Upper lobe of right lung (tissue), 1 donor: ENCODE measurements around the gene ESM1. TPM values are rescaled to one million over a fixed set of nuclear protein-coding genes. Genes with fewer than 3 reads are reported as not detected.
A peak's percentile ranks its signal among the peaks of the same experiment; 100 is the strongest.

ENCODE experiments used
- ATAC-seq: fragments of 200-7000 bp; cut with Tn5 transposase; one replicate; pipeline ENCODE4 v1.9.1; 2020; ENCODE audit warnings: mild to moderate bottlenecking, moderate library complexity
- DNase-seq: peaks from one replicate; pipeline ENCODE4 v3.0.0-alpha.2; 2020
- H3K27ac ChIP-seq: fragments of 200-600 bp; one replicate; pipeline ENCODE4 v1.8.0; 2022
- H3K27me3 ChIP-seq: fragments of 200-600 bp; one replicate; pipeline ENCODE4 v1.8.0; 2022; ENCODE audit warnings: mild to moderate bottlenecking
- H3K36me3 ChIP-seq: fragments of 200-600 bp; one replicate; pipeline ENCODE4 v1.8.0; 2022
- H3K4me1 ChIP-seq: fragments of 200-600 bp; one replicate; pipeline ENCODE4 v1.8.0; 2022
- H3K4me3 ChIP-seq: fragments of 200-600 bp; one replicate; pipeline ENCODE4 v1.8.0; 2022; ENCODE audit warnings: mild to moderate bottlenecking
- H3K9me3 ChIP-seq: fragments of 200-600 bp; one replicate; pipeline ENCODE4 v1.8.0; 2022
- intact Hi-C: fragments of 100-400 bp; cut with DNase I; formaldehyde crosslinking; loops from one replicate; pipeline ENCODE4 v1.11.0; 2022
- total RNA-seq: library from RNA; stranded (reverse); fragmentation: NEBNext Ultra II Directional; extraction: Animal tissue kit (Norgen Biotek cat#: 25700); gene quantifications from one replicate; pipeline ENCODE4 v1.2.1, GENCODE V29; 2021
- TF ChIP-seq, protein P1 (sequence below): fragments of 200-600 bp; IDR thresholded peaks from one replicate; pipeline ENCODE4 v1.8.0; 2022; ENCODE audit warnings: antibody characterized with exemption
- donor health status: DM: no; HTN: yes; CAD: no; lungs with severe emphysema.

ESM1 gene
- total RNA-seq, 1 donor from 2014 or later, result 2.7 TPM

DNA sequence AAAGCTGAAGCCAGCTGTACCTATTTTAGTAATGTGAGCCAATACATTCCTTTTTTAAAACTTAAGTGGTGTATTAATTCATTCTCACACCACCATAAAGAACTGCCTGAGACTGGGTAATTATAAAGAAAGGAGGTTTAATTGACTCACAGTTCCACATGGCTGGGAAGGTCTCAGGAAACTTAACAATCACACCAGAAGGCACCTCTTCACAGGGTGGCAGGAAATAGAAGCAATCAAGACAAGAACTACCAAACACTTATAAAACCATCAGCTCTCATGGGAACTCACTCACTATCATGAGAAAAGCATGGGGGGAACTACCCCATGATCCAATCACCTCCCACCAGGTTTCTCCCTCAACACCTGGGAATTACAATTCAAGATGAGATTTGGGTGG, 21.0 kb downstream of the ESM1 start:
- H3K4me1 ChIP-seq, result no peaks in the 10 kb centered on the region
- TF ChIP-seq, protein P1, sequence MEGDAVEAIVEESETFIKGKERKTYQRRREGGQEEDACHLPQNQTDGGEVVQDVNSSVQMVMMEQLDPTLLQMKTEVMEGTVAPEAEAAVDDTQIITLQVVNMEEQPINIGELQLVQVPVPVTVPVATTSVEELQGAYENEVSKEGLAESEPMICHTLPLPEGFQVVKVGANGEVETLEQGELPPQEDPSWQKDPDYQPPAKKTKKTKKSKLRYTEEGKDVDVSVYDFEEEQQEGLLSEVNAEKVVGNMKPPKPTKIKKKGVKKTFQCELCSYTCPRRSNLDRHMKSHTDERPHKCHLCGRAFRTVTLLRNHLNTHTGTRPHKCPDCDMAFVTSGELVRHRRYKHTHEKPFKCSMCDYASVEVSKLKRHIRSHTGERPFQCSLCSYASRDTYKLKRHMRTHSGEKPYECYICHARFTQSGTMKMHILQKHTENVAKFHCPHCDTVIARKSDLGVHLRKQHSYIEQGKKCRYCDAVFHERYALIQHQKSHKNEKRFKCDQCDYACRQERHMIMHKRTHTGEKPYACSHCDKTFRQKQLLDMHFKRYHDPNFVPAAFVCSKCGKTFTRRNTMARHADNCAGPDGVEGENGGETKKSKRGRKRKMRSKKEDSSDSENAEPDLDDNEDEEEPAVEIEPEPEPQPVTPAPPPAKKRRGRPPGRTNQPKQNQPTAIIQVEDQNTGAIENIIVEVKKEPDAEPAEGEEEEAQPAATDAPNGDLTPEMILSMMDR, result no peak
- H3K9me3 ChIP-seq, result no peaks in the 10 kb centered on the region
- intact Hi-C loops, result no loop called here
- no peak for DNase-seq
- no peak for ATAC-seq
- no peaks in the 10 kb centered on the region for H3K36me3 ChIP-seq
- no peak overlapping the region for H3K4me3 ChIP-seq
- no peak overlapping the region for H3K27ac ChIP-seq
- no peaks in the 10 kb centered on the region for H3K27me3 ChIP-seq

DNA sequence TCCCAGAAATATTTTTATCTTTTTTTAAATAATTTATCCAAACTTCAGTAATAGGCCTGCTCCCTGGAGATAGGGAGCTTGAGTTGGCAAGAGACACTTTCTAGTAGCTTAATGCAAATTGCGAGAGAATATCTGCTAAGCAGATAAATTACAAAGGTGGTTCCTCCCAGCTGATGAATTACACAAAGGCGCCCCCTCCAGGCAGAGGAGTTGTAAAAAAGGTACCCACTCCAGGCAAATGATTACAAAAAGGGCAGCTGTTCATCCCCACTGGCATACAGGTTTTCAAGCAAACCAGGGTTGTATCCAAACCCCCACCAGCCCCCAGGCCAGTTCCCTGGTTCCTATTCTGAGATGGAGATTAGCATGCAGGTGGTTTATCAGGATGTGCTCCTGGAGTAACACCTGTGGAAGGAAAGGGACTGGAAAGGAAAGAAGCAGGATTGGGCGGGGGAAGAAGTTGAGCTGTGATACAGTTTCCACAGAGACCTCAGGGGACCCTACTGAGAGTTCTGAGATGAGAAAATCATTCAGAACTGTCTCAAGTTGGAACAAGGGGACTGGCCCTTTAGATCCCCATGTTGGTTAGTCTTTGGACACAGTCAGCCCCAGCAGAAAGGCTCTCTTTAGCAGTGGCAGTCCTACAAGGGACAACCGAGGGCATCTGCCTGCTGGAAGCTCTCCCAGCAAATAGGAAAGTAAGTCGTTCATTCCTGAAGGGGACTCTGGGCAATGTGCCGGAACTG, 25.5 kb downstream of the ESM1 start:
- TF ChIP-seq, protein P1, result peak; percentile 21
- no peak for ATAC-seq
- intact Hi-C loops, result no loop called here
- Histone ChIP-seq H3K4me1 (no peaks in the 10 kb centered on the region), H3K36me3 (no peaks in the 10 kb centered on the region), H3K4me3 (no peak overlapping the region), H3K27me3 (no peaks in the 10 kb centered on the region), H3K27ac (no peak overlapping the region), H3K9me3 (no peaks in the 10 kb centered on the region)
- DNase-seq, result no peak

DNA sequence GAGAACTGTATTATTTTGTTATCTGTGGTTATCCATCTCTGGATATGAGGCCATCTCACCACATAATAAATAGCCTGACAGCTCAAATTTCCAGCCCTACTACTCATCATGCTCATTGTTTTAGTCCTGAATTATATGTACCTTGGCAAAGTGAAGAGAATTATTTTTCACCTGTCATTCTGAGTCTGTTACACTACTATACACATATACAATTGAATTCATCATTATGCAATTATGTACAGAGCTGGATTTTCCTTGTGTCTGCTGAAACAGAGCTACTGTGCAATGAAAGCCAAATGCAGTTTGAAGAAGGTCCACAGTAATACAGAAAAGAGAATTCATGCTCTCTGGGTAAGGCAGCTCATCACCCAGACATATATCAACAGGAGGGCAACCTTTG, 28.5 kb downstream of the ESM1 start:
- no peaks in the 10 kb centered on the region for H3K27me3 ChIP-seq
- no peaks in the 10 kb centered on the region for H3K4me1 ChIP-seq
- TF ChIP-seq, protein P1, result no peak
- no peak for ATAC-seq
- H3K9me3 ChIP-seq, result peaks cover 8% of the 10 kb centered on the region
- intact Hi-C loops, result no loop called here
- DNase-seq, result no peak
- H3K4me3 ChIP-seq, result no peak overlapping the region
- no peak overlapping the region for H3K27ac ChIP-seq
- no peaks in the 10 kb centered on the region for H3K36me3 ChIP-seq

DNA sequence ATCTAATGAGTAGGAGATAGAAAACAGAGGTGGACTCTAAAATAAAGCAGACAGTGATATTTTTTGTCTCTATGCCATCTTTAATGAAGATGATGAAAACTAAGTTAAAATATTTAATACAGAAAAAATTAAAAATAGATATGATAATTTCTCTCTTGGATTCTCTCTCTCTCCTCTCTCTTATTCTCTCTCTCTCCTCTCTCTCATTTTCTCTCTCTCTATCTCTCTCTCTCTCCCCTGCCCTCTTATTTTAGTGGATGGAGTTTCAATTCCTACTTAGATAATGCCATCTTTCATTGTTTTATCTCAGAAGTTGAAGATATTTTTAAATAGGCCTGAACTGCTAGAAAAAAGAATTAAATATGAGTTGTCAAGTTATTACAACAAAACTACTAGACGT, 38.2 kb downstream of the ESM1 start:
- ATAC-seq (no peak), DNase-seq (no peak)
- no peaks in the 10 kb centered on the region for H3K36me3 ChIP-seq
- no peaks in the 10 kb centered on the region for H3K9me3 ChIP-seq
- H3K4me1 ChIP-seq, result no peaks in the 10 kb centered on the region
- no peak overlapping the region for H3K27ac ChIP-seq
- no peak overlapping the region for H3K4me3 ChIP-seq
- TF ChIP-seq, protein P1, result no peak
- H3K27me3 ChIP-seq, result peaks cover 5% of the 10 kb centered on the region
- intact Hi-C loops, result no loop called here

DNA sequence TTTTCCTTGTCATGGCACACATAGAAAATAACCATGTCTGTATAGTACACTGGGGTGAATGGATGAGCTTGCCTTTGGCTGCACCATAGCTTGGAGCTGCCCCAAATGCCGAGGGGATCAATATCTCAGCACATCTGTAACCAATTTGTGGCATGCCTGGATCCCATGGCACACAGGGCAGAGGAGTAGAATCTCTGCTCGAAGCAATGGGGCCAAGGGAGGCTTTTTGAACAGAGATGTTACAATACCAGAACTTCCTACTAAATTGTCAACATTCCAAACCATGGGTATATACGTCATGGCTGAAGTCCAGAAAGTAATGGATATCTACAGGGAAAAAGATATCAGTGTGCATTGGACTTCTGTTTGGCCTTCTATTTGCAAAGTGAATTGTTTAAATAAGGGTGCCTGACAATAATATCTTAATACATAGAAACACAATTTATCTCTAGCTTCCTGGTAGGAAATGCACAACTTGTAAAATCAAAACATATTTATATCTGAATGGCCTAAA, 39.0 kb downstream of the ESM1 start:
- no peak for ATAC-seq
- no peak overlapping the region for H3K27ac ChIP-seq
- intact Hi-C loops, result no loop called here
- TF ChIP-seq, protein P1, result no peak
- DNase-seq, result no peak
- peaks cover 5% of the 10 kb centered on the region for H3K27me3 ChIP-seq
- no peaks in the 10 kb centered on the region for H3K36me3 ChIP-seq
- H3K9me3 ChIP-seq, result no peaks in the 10 kb centered on the region
- H3K4me1 ChIP-seq, result no peaks in the 10 kb centered on the region
- no peak overlapping the region for H3K4me3 ChIP-seq
